H9 (cell line): ENCODE data around the gene SELENOS. TPM values are rescaled to one million over a fixed set of nuclear protein-coding genes. Genes with fewer than 3 reads are reported as not detected.
A peak's percentile ranks its signal among the peaks of the same experiment; 100 is the strongest.

Experiments
- DNase-seq: peaks from one replicate; pipeline ENCODE4 v3.0.0-alpha.2; 2017
- H2AFZ ChIP-seq: one replicate; pipeline ENCODE4 v1.6.1; 2013; ENCODE audit warnings: mild to moderate bottlenecking, low read length, control low read depth, moderate library complexity
- H2AK5ac ChIP-seq: 2 replicates; pipeline ENCODE4 v1.6.1; 2013; ENCODE audit warnings: low read length, control low read depth, mixed read lengths; ENCODE audit not compliant: insufficient read length
- H2BK120ac ChIP-seq: one replicate; pipeline ENCODE4 v1.6.1; 2013; ENCODE audit warnings: low read depth, mild to moderate bottlenecking, low read length, control low read depth, inconsistent platforms; ENCODE audit not compliant: poor library complexity, severe bottlenecking
- H2BK12ac ChIP-seq: 2 replicates; pipeline ENCODE4 v1.6.1; 2013; ENCODE audit warnings: low read length, control low read depth, mixed read lengths, low read depth; ENCODE audit not compliant: insufficient read length
- H2BK15ac ChIP-seq: 2 replicates; pipeline ENCODE4 v1.6.1; 2013; ENCODE audit warnings: low read depth, low read length, control low read depth
- H2BK20ac ChIP-seq: one replicate; pipeline ENCODE4 v1.6.1; 2013; ENCODE audit warnings: low read depth, mild to moderate bottlenecking, low read length, control low read depth, inconsistent platforms; ENCODE audit not compliant: poor library complexity, severe bottlenecking
- H2BK5ac ChIP-seq: 2 replicates; pipeline ENCODE4 v1.6.1; 2013; ENCODE audit warnings: low read length, control low read depth, mixed read lengths; ENCODE audit not compliant: insufficient read length
- H3K14ac ChIP-seq: 2 replicates; pipeline ENCODE4 v1.6.1; 2013; ENCODE audit warnings: low read length, control low read depth; ENCODE audit not compliant: insufficient read depth
- H3K18ac ChIP-seq: 2 replicates; pipeline ENCODE4 v1.6.1; 2013; ENCODE audit warnings: low read depth, mild to moderate bottlenecking, mixed read lengths, low read length, control low read depth; ENCODE audit not compliant: insufficient read length
- H3K23ac ChIP-seq: 2 replicates; pipeline ENCODE4 v1.6.1; 2013; ENCODE audit warnings: low read length, control low read depth, mixed read lengths, low read depth; ENCODE audit not compliant: insufficient read length
- H3K23me2 ChIP-seq: 2 replicates; pipeline ENCODE4 v1.6.1; 2013; ENCODE audit warnings: low read depth, mild to moderate bottlenecking, mixed read lengths, low read length, control low read depth; ENCODE audit not compliant: insufficient read length, poor library complexity, severe bottlenecking
- H3K27ac ChIP-seq: 2 replicates; pipeline ENCODE4 v1.5.1; 2013; ENCODE audit warnings: low read length, control low read depth, mixed read lengths, low read depth; ENCODE audit not compliant: insufficient read length
- H3K27me3 ChIP-seq: 2 replicates; pipeline ENCODE4 v1.6.1; 2013; ENCODE audit warnings: low read length, control low read depth, inconsistent platforms; ENCODE audit not compliant: insufficient read depth
- H3K4ac ChIP-seq: 2 replicates; pipeline ENCODE4 v1.6.1; 2013; ENCODE audit warnings: low read depth, mild to moderate bottlenecking, control low read depth, inconsistent platforms, low read length, moderate library complexity
- H3K4me1 ChIP-seq: 2 replicates; pipeline ENCODE4 v1.6.1; 2013; ENCODE audit warnings: low read length, control low read depth, inconsistent platforms; ENCODE audit not compliant: insufficient read depth
- H3K4me2 ChIP-seq: 2 replicates; pipeline ENCODE4 v1.6.1; 2013; ENCODE audit warnings: low read length, control low read depth, mixed read lengths; ENCODE audit not compliant: insufficient read length, insufficient read depth
- H3K56ac ChIP-seq: 2 replicates; pipeline ENCODE4 v1.6.1; 2013; ENCODE audit warnings: low read depth, mild to moderate bottlenecking, mixed read lengths, low read length, control low read depth; ENCODE audit not compliant: insufficient read length
- H3K79me1 ChIP-seq: 2 replicates; pipeline ENCODE4 v1.6.1; 2013; ENCODE audit warnings: low read depth, mild to moderate bottlenecking, moderate library complexity, low read length, control low read depth, inconsistent platforms; ENCODE audit not compliant: insufficient read depth, poor library complexity, severe bottlenecking
- H3K79me2 ChIP-seq: 2 replicates; pipeline ENCODE4 v1.6.1; 2013; ENCODE audit warnings: low read length, control low read depth, inconsistent platforms; ENCODE audit not compliant: insufficient read depth
- H3K9ac ChIP-seq: 2 replicates; pipeline ENCODE4 v1.6.1; 2013; ENCODE audit warnings: low read length, control low read depth, mixed read lengths; ENCODE audit not compliant: insufficient read length; ENCODE audit errors: extremely low read depth
- H3K9me3 ChIP-seq: one replicate; pipeline ENCODE4 v1.6.1; 2013; ENCODE audit warnings: low read depth, low read length, inconsistent platforms; ENCODE audit not compliant: control insufficient read depth
- H3T11ph ChIP-seq: one replicate; pipeline ENCODE4 v1.6.1; 2013; ENCODE audit warnings: mild to moderate bottlenecking, low read length, control low read depth, inconsistent platforms
- H4K20me1 ChIP-seq: one replicate; pipeline ENCODE4 v1.6.1; 2013; ENCODE audit not compliant: control insufficient read depth, insufficient read length, insufficient read depth
- H4K5ac ChIP-seq: 2 replicates; pipeline ENCODE4 v1.6.1; 2013; ENCODE audit warnings: low read depth, mild to moderate bottlenecking, mixed read lengths, low read length, control low read depth; ENCODE audit not compliant: insufficient read length
- H4K8ac ChIP-seq: replicated peaks from 2 replicates; pipeline ENCODE4 v1.6.1; 2013; ENCODE audit warnings: low read length, control low read depth, mixed read lengths, low read depth; ENCODE audit not compliant: insufficient read length
- H4K91ac ChIP-seq: 2 replicates; pipeline ENCODE4 v1.6.1; 2013; ENCODE audit warnings: low read depth, mild to moderate bottlenecking, moderate library complexity, mixed read lengths, low read length, control low read depth; ENCODE audit not compliant: insufficient read length
- H3K27ac Mint-ChIP-seq, 3 experiments: 2 replicates in 2 of 3; 3 replicates in 1 of 3; pipeline ENCODE4 v1.8.0; 2020 to 2021; ENCODE audit warnings: mixed read lengths in 3 of 3, mild to moderate bottlenecking in 1 of 3, moderate library complexity in 1 of 3
- H3K27me3 Mint-ChIP-seq: 2 replicates; pipeline ENCODE4 v1.8.0; 2021; ENCODE audit warnings: low read depth, mild to moderate bottlenecking, moderate library complexity, mixed read lengths
- H3K36me3 Mint-ChIP-seq, 3 experiments: 2 replicates in 2 of 3; 3 replicates in 1 of 3; pipeline ENCODE4 v1.8.0; 2020 to 2021; ENCODE audit warnings: low read depth in 3 of 3, mixed read lengths in 3 of 3; ENCODE audit not compliant: insufficient read depth in 1 of 3
- H3K4me1 Mint-ChIP-seq, 2 experiments: 2 replicates each; pipeline ENCODE4 v1.8.0; 2020; ENCODE audit warnings: mixed read lengths in 2 of 2
- H3K4me3 Mint-ChIP-seq, 2 experiments: 2 replicates in 1 of 2; 3 replicates in 1 of 2; pipeline ENCODE4 v1.8.0; 2020 to 2021; ENCODE audit warnings: mild to moderate bottlenecking in 2 of 2, mixed read lengths in 2 of 2, moderate library complexity in 1 of 2
- H3K9me3 Mint-ChIP-seq, 2 experiments: 2 replicates in 1 of 2; 3 replicates in 1 of 2; pipeline ENCODE4 v1.8.0; 2020; ENCODE audit warnings: mild to moderate bottlenecking in 2 of 2, mixed read lengths in 2 of 2, moderate library complexity in 1 of 2
- CTCF ChIP-seq: fragments of 200-600 bp; sonication (generic); conservative IDR thresholded peaks from 3 replicates; pipeline ENCODE4 v1.8.0; 2021; ENCODE audit warnings: antibody characterized with exemption, mild to moderate bottlenecking
- WGBS: extraction: QIAGEN DNeasy Blood & Tissue Kit; methylation state at CpG from one replicate; pipeline ENCODE4 v1.1.7; 2013; ENCODE audit warnings: missing lambda C conversion rate, low lambda C conversion rate, mixed read lengths; ENCODE audit not compliant: insufficient read length; ENCODE audit errors: extremely low coverage; 5-methylcytosine and 5-hydroxymethylcytosine counted together
- total RNA-seq: library from RNA; stranded (reverse); gene quantifications from 2 replicates; pipeline ENCODE4 v1.2.1, GENCODE V29; 2021

Gene SELENOS
- total RNA-seq, 1 experiment from 2014 or later, result 57.7 TPM

- Histone ChIP-seq H4K20me1 (no peaks in the 10 kb centered on the region), H3K4me1 (no peaks in the 10 kb centered on the region), H2AFZ (no peak overlapping the region), H2AK5ac (no peak overlapping the region), H3K4ac (no peak overlapping the region), H3K23me2 (no peaks in the 10 kb centered on the region), H3T11ph (no peak overlapping the region), H3K9ac (no peak overlapping the region), H4K8ac (no peak overlapping the region), H4K5ac (no peak overlapping the region), H2BK15ac (no peak overlapping the region), H3K4me2 (no peak overlapping the region), H2BK5ac (no peak overlapping the region), H3K79me1 (no peaks in the 10 kb centered on the region), H3K23ac (no peak overlapping the region), H2BK120ac (no peak overlapping the region), H3K14ac (no peak overlapping the region), H3K79me2 (no peaks in the 10 kb centered on the region), H3K27ac (no peak overlapping the region), H2BK12ac (no peak overlapping the region), H3K18ac (no peak overlapping the region), H3K27me3 (no peaks in the 10 kb centered on the region), H3K56ac (no peak overlapping the region), H2BK20ac (no peak overlapping the region), H4K91ac (no peak overlapping the region), H3K9me3 (no peaks in the 10 kb centered on the region)
- H3K9me3 Mint-ChIP-seq, result no peaks in the 10 kb centered on the region
- H3K4me1 Mint-ChIP-seq, result peaks cover 0 to 4% of the 10 kb centered on the region in 2 experiments; a peak in 1 of 4 replicates
- no peak for TF ChIP-seq CTCF
- H3K27me3 Mint-ChIP-seq, result no peaks in the 10 kb centered on the region
- WGBS, result no CpG with 5 or more reads among the region's 10 CpGs
- no peaks in the 10 kb centered on the region for H3K36me3 Mint-ChIP-seq
- H3K4me3 Mint-ChIP-seq, result no peak overlapping the region
- H3K27ac Mint-ChIP-seq, result peak overlapping the region in 1 of 3 experiments; percentile 55; a peak in 2 of 7 replicates
- DNase-seq, result peak; percentile 18
Observed at GRCh38 chr15:101306341-101307047, 29.2 kb upstream of the SELENOS start.
